DMS153 (cell line): ENCODE measurements around the gene SEMA4B.
"Not testable (repeated sequence)": the region's sequence is repeated elsewhere in the genome, so short reads cannot be mapped to it uniquely, and the experiment has no call there.

Experiments used
- DNase-seq: peaks from one replicate; lab custom pipeline; 2025; lab: John Stamatoyannopoulos, UW

Gene SEMA4B

DNA sequence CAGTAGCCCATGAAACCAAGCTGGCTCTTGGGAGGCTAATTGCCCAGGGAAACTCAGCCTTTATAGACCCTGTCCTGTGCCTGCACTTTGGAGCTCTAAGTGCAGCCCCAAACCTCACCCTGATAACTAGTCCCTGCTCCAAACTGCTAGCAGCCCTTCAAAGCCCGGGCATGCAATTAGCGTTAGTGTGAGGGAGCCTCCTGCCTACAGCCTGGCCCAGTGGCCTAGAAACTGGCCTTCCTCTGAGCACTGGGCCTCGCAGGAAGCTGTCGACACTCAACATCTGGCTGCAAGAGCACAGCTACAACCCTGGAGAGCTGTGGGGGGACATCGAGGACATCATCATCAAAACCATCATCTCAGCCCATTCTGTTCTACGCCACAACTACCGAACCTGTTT is 56.6 kb downstream of the SEMA4B start:
- no peak for DNase-seq

GRCh38 chr15:90259524-90259923 is 58.4 kb downstream of the SEMA4B start:
- DNase-seq = no peak

DNA sequence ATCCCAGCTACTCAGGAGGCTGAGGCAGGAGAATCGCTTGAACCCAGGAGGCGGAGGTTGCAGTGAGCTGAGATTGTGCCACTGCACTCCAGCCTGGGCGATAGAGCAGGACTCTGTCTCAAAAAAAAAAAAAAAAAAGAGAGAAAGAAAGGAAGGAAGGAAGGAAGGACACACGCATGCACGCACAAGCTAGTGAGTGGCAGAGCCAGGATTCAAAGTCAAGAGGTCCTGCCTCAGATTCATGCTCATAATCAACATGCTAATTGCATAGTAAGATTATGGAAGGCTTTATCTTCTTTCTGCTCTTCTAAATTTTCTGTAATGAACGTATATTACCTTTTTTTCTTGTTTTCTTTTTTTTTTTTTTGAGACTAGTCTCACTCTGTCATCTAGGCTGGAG is 59.6 kb downstream of the SEMA4B start:
- DNase-seq = not testable (repeated sequence)

DNA sequence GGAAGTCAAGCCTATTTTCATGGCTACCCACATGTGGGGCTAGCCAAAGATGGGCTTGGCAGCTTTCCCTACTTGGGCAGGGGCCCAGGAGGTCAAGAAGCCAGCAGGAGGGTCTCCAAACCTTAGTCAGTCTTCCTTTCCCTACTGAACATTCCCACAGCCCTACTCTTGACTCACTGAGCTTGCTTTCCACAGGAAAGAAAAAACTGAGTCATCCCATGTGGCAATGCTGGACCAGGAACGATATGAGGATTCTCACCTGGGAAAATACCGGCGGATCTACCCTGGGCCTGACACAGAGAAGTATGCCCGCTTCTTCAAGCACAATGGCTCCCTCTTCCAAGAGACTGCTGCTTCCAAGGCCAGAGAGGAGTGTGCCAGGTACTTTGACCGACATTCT is 60.7 kb downstream of the SEMA4B start:
- no peak for DNase-seq

DNA sequence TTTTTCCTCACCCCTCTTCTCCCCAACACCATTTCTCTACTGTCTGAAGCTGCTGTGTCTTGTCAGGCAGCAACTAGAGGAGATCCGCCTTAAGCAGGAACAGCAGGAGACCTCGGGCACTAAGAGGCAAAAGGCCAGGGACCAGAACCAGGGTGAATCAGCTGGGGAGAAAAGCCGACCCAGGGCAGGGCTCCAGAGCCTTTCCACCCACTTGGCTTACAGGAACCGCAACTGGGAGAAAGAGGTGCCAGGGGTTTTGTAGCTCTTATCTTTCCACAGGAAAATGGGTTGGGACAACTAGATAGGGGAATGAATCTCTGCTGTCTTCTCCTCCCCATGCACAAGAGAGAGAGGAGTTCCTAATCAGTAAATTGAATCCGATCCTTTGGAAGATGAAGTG is 61.3 kb downstream of the SEMA4B start:
- no peak for DNase-seq

DNA sequence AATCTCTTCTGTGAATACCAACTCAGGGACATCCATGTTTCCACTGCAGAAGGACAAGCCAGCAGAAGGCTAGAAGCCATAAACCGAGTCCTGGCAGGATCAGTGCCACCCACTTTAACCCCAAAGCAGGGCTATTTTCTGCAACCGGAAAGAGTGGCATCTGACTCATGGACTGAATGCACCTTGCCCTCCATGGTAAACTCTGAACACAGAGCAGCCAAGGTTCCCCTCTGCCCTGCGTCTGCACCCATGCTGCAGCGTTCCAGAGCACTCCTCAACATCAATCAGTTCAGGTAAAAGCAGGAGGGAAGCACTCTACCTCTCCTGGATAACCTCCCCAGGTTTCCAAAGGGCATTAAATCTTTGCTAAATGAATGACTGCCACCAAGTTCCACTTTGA is 63.5 kb downstream of the SEMA4B start:
- no peak for DNase-seq

DNA sequence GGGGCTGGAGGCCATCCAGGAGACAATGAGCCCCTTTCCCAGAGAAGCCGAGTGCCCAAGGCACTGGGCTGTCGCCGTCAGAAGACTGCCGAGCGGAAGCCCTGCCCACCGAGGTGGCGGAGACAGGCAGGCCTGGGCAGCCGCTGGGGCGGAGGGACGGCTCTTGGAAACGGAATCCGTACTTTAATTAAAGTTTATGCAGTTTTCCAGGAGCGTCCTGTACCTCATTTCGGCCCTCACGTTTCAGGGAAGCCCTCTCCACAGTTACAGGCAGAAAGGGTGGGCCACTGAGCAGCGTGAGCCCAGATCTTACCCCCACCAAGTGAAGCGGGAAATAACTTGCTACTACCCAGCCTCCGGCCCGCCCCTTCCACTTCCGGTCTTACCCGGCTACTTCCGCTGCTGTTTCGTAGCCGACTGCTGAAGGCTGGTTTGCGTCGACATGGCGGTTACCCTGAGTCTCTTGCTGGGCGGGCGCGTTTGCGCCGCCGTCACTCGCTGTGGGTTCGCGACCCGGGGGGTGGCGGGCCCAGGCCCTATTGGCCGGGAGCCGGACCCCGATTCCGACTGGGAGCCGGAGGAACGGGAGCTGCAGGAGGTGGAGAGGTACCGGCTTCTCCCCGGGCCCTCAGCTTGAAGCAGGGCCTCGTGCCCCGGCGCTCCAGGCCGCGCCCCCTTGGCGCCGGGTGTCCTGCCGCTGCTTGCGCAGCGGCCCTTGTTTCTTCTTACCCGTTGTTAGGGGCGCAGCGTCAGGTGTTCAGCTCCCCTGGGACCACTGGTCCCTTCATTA is 64.3 kb downstream of the SEMA4B start, which contains the start of gene NGRN:
Gene NGRN (plus strand): TSS at position 402 of the 790 bp plus-strand sequence. CDS start 41 bp downstream, at position 443.
- peak; percentile 54 for DNase-seq

- DNase-seq = no peak
Measured at GRCh38 chr15:90266061-90266431, 64.9 kb downstream of the SEMA4B start.

DNA sequence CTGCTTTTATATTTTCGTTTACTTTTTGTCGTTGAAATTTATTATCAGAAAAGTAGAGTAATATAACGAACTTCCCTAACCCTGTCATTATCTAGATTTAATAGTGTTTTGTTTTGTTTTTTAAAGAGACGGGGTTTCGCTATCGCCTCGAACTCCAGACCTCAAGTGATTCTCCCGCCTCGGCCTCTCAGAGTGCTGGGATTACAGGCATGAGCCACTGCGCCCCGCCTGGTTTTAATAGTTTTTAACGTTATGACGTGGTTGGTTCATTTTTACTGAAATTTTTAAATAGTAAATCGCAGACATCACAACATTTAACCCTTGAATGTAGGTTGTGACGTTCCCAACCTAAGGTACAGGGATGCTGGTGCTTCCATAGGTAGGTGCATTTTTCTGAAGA is 65.4 kb downstream of the SEMA4B start:
- DNase-seq = no peak

DNA sequence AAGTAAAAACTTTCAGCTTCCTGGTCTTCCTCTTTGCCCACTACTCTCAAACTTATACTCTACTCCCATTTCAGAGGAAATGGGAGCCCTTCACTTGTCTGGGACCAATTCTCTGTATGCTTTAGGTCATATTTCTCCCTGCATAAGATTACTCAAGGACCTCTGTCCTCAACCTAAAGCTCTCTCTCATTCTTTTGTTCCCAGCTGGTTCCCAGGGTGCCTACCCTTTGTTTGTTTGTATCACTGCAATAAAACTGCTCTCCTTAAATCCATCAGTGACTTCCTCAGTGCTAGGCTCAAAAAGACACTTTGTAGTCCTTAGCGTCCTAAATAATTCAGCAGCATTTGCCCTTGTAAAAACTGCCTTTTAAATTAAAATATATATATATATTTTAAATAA is 67.3 kb downstream of the SEMA4B start:
- peak; percentile 8 for DNase-seq

DNA sequence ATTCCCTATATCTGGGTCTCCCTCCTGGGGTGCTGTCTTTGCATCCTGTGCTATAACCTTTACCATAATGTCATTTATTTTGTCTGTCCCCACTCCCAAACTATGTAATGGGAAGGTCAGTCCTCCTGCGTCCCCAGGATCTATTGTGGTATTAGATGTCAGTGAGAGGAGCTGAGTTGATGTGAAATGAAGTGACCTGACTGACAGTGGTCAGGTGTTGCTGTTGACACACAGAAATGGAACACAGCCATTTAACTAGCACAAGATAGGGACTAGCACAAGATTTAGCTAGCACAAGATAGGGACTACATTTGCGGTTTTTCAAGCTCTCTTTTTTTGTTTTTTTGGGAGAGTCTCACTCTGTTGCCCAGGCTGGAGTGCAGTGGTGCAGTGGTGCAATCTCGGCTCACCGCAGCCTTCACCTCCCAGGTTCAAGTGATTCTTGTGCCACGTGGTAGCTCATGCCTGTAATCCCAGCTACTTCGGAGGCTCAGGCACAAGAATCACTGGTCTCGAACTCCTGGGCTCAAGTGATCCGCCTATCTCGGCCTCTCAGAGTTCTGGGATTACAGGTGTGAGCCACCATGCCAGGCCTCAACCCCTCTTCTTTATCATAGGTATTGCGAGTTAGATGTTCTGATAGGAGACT is 69.5 kb downstream of the SEMA4B start:
- no peak for DNase-seq

- DNase-seq = no peak
Measured at GRCh38 chr15:90271459-90272166, 70.5 kb downstream of the SEMA4B start.

GRCh38 chr15:90278467-90278866 is 77.3 kb downstream of the SEMA4B start:
- not testable (repeated sequence) for DNase-seq
